SW 1271 (cell line): Measurements from ENCODE around the gene UBN1.

Source experiments
- DNase-seq, 2 experiments: peaks; one replicate each; lab custom pipeline; 2025; lab: John Stamatoyannopoulos, UW

UBN1 gene

DNA sequence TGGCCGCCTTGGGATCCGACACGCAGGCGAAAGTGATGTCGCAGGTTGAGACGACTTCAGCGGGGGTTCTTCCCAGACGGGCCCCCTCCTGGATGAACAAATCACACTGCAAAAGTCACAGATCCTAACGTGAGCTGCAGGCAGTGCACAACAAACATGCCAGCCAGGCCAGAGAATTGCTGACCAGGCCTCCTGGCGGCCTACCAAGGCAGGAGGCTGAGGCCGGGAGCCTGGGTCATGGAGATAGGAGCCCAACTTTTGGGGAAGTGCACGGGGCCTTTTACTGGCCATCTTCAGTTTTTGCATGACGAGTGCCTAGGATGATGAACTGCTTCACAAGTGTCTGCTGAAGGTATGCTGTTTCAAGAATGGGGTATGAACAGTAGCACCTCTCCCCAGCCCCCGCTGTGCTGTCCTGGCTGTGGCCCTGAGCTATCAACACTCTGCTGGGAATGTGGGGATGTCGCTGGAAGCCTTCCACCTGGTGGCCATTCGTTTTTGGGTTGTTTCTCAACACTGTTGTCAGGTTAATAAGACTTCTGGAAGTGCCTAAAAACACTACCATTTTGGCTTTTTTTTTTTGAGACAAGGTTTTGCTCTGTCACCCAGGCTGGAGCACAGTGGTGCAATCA lies 32.6 kb upstream of the UBN1 start:
- DNase-seq, result no peak

DNA sequence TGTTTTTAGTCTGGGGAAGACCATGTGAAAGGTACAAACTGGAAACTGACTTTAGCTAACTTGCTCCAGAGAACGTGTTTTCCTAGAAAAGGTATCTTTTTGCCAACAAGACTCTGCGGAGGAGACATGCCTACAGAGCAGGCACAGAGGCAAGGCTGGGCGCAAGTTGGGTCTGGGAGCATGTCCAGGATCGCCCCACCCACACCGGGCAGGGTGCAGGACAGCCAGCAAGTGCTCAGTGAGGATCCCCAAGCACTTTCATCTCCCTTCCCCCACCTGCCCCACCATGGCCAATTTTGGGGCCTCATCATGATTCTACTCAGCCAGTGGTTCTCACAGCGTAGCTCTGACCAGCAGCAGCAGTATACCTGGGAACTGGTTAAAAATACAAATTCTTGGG lies 26.6 kb upstream of the UBN1 start:
- DNase-seq, result no peak

DNA sequence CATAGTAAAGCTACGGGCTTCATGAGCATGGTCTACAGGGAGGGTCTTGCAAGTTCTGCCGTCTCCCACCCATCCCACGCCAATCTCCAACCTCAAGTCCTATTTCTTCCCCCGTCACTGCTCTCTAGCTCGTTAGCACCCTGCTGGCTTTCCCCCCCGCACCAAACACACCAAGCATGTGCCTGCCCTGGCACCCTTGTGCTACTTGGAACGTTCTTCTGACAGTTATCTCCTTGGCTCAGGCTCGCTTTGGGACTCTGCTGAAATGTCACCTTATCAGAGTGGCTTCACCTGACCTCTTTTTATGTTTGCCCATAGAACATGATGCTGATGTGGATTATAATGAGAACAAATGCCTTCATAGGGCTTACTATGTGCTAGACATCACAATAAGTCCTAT lies 22.1 kb upstream of the UBN1 start:
- no peak for DNase-seq

DNA sequence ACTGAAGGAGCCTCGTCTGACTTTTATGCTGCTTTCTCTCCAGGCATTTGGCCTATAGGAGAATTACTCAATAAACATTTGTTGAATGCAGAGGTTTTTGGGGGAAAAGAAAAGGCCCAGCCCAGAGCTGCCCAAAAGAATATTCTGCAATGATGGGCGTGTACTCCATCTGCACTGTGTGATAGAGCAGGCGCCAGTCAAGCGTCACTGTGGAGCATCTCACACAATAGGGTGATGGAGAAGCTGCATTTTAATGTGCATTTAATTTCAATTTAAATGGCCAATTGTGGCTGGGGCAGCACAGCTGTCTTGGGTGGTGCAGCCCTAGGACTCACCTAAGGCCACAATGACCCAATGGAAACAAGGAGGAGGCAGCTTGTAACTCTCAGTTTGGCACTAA lies 20.8 kb upstream of the UBN1 start:
- no peak for DNase-seq

DNA sequence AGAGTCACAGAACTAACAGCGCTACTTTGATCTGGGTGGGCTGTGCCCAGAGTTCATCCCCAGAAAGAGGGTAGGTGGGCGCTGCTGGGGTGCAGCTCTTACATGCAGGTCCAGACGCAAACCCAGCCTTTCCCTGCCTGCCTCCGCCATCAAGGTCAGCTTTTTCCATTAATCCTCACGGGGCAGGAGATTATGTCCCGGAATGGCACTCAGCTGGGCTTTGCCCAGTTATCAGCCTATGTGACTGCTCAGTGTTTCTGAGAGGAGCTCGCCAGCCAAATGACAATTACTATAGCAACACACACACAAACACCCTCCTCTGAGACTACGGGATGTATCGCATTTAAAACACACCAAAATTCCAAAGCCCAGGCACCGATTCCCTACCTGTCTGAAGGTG lies 20.3 kb upstream of the UBN1 start:
- DNase-seq, result no peak

DNA sequence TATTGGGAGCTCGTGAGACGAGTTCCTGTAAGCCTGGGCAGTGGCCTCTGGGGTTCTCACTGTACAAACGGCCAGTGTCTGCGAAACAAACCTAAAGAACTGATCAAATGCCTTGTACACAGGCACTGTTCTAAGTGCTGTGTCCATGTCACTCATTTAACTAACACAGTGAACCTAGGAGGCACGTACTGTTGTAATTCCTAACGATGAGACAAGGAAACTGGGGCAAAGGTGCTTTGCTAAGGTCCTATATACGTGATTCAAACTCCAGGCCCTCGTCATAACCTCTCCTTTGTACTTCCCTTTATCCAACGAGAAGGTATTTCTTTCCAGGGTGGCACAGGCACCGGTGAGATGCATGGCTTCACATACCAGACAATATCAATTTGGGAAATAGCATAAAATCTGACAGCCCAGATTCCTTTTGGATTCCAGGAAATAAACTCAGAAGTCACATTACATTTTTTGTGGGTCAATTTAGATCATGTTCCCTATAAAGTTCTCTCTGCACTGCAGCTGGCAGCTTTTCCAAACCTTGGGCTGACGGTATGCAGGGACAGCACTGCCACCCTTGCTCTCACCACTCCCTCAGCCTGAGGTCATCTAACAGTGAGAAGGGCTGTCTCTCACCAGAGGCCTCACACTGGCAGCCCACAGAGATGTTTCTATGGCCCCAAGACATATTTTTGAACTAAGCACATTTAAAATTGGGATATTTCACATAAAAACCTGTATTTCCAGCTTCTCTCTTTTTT lies 18.5 kb upstream of the UBN1 start:
- DNase-seq, result no peak

DNA sequence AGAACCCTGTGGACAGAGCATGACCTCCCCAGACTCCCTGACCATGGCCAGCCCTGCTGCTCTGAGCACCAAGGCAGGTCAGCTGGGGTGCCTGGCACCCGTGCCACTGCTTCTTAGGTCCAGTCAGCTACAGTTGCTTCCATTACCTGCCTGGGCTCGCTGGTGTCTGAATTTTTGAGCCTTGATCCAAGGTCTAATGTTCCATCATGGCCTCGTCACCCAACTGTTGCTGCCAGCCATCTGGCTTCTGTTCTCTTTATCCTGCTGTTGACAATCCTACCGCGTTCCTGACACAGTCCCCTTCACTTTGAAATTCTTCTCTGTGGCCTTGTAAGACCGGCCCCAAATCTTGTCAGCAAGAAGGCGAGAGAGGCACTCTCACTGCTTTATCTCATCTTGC lies 16.9 kb upstream of the UBN1 start:
- no peak for DNase-seq

DNA sequence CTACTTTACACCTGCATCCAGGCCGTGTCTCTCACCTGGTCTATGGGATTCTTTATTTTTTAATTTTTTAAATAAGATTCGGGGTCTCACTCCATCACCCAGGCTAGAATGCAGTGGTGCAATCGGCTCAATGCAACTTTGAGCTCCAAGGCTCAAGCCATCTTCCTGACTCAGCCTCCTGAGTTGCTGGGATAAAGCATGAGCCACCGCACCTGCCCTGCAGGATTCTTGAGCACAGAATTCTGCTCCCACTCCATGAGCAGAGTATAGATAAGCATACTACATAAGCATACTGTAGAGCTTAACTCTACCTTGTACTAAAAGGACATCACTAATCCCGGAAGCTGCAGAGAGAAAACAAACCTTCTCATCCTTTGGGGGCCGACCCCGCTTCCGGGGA lies 15.7 kb upstream of the UBN1 start:
- no peak for DNase-seq

DNA sequence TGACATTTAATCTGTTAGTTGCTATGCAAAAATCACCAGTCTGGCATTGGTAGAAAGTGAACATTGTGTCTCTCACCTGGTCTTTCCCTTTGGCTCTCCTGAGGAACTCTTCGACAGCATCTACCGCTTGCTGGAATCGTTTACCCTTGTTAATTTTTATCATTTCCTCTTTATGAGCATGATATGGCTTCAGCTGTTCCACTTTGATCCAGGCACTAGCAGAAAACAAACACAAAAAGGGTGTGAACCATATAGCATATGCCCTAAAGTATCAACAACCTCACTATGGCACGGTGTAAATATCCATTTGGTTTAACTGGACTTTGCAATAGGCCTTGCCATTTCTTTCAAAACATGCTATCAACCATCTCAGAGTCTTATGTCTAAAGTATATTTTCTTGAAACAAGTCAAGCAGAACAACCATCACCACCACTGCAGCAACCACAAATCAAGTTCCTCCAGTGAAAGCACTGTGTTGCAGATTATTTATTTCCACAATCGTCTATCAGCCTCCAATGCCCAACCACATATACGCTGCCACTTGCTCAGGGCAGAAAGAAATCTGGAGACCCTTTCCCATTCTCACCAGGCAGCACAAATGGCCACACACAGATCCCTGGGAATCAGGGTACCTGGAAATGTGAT lies 14.5 kb upstream of the UBN1 start:
- DNase-seq, result no peak

DNA sequence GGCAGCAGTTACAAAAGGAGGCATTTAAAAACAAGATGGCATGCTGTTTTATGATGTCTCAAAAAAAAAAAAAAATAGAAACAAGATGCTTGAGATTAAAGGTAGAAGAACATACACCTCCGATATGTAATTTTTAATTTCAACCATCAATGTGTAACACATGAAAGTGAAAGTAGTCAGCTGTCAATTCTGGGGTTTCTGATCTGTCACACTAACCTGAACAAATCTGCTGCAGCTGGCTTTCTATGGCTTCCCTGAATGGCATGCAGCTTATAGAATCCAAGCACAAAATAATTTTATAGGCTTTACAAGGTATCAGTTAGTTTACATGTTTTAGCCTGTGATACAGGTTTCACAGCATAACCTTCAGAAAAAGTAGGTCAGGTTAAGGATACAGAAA lies 13.7 kb upstream of the UBN1 start:
- no peak for DNase-seq

DNA sequence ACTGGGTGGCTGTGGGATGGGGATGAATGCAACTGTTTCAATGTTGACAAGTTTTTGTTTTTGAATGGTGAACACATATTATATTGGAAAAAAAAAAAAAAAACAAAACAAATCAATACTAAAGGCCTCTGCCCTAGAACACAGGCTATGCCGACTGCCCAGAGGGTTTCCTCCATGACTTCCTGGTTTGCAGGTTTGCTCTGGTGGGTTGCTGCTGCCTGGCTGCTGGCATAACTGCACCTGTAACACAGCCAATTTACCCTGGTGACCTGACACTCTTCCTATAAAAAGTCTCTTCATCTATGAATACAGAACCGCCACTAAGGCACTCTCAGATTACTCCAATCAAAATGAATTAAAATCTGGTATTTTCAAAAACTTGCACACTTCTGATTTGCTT lies 10.6 kb upstream of the UBN1 start:
- DNase-seq, result no peak

DNA sequence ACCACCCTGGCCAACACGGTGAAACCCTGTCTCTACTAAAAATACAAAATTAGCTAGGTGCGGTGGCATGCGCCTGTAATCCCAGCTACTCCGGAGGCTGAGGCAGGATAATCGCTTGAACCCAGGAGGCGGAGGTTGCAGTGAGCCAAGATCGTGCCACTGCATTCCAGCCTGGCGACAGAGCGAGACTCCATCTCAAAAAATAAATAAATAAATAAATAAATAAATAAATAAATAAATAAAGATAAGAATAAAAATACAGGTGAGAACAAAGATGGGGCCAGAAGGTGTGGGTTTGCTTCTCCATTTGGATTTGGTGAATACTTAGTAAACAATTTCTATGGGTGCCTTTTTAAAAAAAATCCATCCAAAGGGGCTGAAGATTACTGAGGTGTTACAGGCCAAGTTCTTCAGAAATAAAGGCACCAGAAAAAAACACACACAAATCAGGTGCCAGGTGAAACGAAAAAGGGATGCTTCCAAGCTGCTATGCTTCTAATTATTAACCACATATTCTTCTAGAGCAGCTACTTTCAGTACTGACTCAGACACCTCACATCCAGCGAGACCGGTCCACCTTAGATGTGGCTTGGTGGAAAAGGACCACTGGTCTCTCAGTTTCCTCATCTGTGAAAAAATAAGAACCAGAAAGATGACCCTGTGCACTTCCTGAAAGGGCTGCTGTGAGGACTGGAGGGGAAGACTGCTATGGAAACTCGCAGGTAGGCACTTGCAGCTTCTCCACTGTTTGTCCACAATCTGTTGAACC lies 9.4 kb upstream of the UBN1 start:
- DNase-seq, result no peak

DNA sequence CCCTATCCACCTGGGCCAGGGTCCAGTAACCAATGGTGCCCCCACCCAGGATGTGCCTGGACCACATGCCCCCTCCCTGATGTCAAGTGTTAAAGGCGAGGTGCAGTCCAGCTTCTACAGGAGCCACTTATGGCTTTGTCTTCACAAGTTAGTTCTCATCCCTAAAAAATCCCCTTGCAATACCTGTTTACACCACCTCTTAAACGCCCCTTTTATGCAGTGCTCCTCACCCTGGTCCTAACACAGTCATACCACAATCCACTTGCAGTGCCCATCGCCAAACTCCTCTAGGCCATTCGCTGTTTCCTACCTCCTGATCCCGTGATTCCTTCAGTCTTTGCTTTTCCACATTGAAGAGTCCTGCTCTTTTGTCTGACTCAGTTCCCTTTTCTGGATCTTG lies 7.3 kb upstream of the UBN1 start:
- DNase-seq, result no peak

DNA sequence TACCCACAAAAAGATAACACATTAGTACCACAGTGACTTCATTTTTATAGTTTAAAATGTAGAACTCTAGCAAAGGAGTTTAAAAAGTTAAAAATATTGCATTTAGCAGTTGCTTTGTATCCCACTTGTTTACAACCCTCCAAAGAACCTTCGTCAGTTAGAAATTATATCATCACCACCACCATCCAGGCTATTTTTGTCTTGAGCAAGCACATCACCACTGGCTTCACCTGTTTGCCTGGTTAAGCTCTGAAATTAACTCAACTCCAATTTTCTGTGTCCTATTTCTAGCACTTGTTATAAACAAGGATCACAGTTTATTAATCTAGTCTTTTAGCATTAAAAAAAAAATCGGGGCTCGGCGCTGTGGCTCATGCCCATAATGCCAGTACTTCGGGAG lies 6.3 kb upstream of the UBN1 start:
- DNase-seq, result no peak

DNA sequence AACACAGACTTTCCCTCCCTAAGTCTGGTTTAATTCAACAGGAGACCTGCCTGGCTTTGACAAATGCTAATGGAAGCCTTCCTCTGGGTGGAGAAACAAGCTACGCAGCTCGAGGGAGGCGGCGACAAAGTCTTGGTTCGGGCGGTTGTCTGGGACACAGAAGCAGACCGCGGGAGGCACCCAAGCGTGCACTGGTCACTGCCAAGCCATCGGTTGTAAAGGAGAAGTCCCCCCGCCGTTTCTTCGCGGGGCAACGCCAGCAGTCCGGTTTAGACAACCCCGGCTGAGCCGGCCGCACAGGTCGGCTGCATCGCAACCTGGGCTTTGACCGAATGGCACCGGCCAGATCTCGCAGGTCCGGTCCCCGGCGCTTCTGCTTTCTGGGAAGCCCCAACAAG lies 779 bp upstream of the UBN1 start:
- peak in 1 of 2 experiments; percentile 16 for DNase-seq

DNA sequence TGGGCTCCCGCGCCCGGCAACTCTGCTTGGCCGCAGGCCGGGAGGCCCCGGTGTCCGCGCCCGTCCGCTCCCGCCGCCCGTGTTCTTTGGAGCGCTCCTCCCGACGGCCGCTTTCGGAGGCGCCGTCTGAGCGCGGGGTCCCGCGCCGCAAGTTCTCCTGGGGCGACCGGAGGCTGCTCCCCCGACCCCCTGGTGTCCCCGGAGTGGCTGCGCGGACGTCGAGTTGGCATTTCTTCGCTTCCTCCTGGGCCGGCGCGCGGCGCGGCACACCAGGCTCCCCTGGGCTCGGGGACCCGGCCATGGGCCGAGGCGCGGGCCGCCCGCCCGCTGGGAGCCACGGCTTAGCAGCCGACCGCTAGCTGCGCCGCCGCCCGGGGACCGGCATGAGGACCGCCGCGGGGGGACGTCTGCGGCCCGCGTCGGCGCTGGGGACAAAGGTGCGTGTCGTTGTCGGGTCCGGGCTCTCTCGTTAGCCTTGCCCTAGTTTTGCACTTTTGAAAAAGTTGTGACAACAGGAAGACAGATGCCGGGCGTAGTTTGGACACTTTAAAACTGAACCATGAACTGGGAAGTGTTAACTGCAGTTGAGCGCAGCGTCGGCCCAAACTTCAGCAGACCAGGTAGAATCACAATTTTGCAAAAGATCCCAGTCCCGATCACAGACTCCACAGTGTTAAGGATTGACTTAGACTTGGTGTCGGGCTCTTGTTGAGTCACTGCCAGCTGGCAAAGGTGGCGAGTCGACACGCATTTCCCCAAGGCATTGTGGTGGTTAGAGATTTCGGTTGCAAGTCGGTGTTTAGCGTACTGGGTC lies 700 bp downstream of the UBN1 start:
- no peak for DNase-seq

DNA sequence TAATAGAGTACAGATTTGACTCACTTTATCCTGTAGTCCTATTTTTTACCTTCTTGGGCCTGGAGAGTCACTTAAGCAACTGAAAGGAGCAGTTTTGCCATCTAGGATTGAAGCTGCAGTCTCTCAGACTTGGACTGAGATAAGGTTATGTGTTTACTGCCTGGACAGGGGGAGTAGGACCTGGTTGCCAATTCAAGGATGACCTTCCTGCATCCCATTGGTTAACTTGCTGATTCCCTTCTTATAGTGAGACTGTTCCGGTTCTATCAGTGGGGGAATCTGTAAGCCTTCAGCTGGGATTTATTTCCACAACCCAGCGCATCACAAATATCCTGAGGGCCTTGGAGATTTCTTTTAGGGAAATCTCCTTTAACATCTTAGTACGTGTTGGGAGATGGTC lies 2.9 kb downstream of the UBN1 start:
- no peak for DNase-seq

DNA sequence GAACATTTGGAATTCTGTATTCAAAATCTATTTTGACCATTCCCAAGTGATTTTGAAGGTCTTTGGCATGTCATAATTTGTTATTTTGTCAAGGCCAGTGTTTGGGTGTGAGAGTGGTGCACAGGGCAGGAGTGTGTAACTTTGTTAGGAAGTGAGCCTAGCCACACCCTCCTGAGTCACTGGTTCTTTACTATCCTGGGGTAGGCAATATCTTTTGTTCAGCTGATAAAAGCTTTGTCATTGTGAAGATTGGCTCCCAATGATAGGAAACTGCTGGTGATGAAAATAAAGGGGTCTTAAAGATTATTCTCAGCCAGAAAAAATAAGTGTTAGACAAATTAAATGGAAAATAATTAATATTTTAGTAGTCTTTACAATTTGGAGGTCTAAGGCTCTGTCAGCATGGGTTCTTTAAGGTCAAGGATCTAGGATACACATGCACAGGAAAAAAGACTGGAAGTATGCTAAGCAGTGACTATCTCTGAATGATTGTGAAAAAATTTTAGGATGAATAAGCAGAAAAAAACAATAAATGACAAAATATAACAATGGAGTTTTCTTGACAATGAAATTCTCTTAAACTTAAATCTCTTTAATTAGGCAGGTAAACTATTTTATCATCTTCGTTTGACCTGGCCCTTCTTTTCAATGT lies 5.1 kb downstream of the UBN1 start:
- no peak for DNase-seq

DNA sequence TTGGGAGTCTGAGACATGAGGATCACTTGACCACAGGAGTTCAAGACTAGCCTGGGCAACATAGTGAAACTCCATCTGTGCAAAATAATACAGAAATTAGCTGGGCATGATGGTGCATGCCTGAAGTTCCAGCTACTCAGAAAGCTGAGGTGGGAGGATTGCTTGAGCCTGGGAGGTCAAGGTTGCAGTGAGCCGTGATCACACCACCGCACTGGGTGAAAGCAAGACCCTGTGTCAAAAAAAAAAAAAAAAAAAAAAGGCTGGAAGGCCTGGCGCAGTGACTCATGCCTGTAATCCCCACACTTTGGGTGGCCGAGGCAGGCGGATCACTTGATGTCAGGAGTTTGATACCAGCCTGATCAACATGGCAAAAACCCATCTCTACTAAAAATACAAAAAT lies 8.1 kb downstream of the UBN1 start:
- DNase-seq, result no peak

DNA sequence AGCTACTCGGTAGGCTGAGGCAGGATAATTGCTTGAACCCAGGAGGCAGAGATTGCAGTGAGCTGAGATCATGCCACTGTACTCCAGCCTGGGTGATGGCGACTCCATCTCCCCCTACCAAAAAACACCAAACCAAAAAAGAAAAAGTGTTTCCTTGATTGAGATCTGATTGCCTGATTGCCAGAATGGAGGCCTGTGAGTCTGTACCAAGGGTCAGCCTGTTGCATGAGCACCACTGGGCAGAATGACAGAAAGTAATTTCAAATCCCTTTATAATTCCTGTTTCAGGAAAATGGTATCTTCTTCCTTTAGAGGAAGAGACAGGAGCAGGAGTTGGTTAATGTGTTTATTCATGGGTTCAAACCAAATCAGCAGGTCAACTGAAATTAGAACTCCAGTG lies 8.5 kb downstream of the UBN1 start:
- DNase-seq, result no peak

DNA sequence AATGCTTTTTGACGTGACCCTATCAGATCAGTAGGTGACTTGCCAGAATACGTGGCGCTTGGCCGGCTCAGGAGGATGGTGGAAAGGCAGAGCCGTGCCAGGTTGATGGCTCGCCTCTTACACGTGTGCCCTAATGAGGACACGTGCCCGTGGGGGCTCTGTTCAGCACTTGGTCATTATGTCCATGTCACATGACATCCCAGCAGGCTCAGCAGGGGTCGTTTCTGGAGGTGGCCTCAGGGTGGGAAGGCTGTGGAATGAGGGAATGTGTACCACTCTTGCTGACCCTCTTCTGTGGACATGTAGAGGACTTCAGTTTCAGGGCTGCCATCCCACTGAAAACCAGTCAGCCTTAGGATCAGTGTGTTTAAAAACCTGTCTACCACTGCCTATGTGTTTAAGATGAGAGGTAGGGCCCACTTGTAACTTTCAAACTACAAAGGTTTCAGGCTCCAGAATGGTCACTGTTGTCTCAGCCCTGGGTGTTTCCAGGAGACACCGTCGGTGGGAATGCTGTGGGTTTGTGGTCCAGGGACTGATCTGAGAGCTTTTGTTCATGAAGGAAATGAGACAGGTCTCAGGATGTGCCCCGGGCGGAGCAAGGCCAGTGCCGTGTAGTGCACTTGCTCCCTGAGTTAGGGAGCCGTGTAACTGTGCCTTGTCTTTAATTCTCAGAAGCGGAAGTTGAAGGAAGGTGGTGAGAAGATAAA lies 12.1 kb downstream of the UBN1 start:
- DNase-seq, result peak in 1 of 2 experiments; percentile 37
